GM15510 (cell line): ENCODE data around the gene LRP2.

Experiments used
- POLR2A ChIP-seq: IDR thresholded peaks from 3 replicates; pipeline ENCODE4 v1.6.1; 2011; ENCODE audit warnings: borderline replicate concordance; ENCODE audit not compliant: insufficient read length; ENCODE audit errors: extremely low read depth

The LRP2 gene

GRCh38 chr2:169086893-169087467 lies 275.4 kb downstream of the LRP2 start:
- no peak for TF ChIP-seq POLR2A

- no peak for TF ChIP-seq POLR2A
Observed at GRCh38 chr2:169082995-169083394, 279.3 kb downstream of the LRP2 start.

GRCh38 chr2:169081551-169081950 lies 280.8 kb downstream of the LRP2 start:
- TF ChIP-seq POLR2A, result no peak

- no peak for TF ChIP-seq POLR2A
Observed at GRCh38 chr2:169080250-169081069, 281.9 kb downstream of the LRP2 start.

- no peak for TF ChIP-seq POLR2A
Observed at GRCh38 chr2:169077674-169078240, 284.6 kb downstream of the LRP2 start.
